HepG2 (cell line): ENCODE results near the gene FOXK2. TPM values are rescaled to one million over a fixed set of nuclear protein-coding genes. Genes with fewer than 3 reads are reported as not detected.

Source experiments
- ATAC-seq: fragments of 200-7000 bp; cut with Tn5 transposase; 3 replicates; pipeline ENCODE4 v1.9.1; 2020; ENCODE audit warnings: mild to moderate bottlenecking, moderate library complexity
- BruUV-seq: library from RNA; stranded (reverse); fragments of 400-500 nt; replicated peaks from 2 replicates; lab custom pipeline; 2021; lab: Mats Ljungman, UMichigan
- CTCF ChIA-PET: fragments of 300-600 bp; formaldehyde crosslinking; extraction: SDS; loops from one replicate; lab custom pipeline; 2021; ENCODE audit warnings: low total read pairs, inconsistent platforms, low intra/inter-chr PET ratio; lab: Yijun Ruan, JAX
- POLR2A ChIA-PET: fragments of 350-600 bp; sonication (Branson Sonifier 250); formaldehyde crosslinking; loops from one replicate; lab custom pipeline; 2020; ENCODE audit warnings: antibody characterized with exemption, inconsistent platforms; lab: Yijun Ruan, JAX
- DNase-seq: peaks from one replicate; pipeline ENCODE4 v3.0.0-alpha.2; 2015; ENCODE audit warnings: low spot score
- FAIRE-seq: peaks from 3 replicates; lab custom pipeline; 2011; peaks lifted over from hg19 to GRCh38; lab: Jason Lieb, UNC
- H2AFZ ChIP-seq: one replicate; pipeline ENCODE4 v1.6.1; 2011; ENCODE audit warnings: low read length, inconsistent platforms
- H3K27ac ChIP-seq: fragments of 300-600 bp; 3 replicates; pipeline ENCODE4 v1.8.0; 2011; ENCODE audit warnings: mixed run types, mild to moderate bottlenecking, mixed read lengths, low read length, inconsistent platforms; ENCODE audit not compliant: insufficient read depth; ENCODE audit errors: extremely low read length
- H3K27me3 ChIP-seq, 2 experiments: fragments of 200-600 bp in 1 of 2; 2 replicates in 1 of 2; 3 replicates in 1 of 2; pipeline versions ENCODE4 v1.6.0 to v1.8.0; 2011; ENCODE audit warnings: low read length in 2 of 2, mild to moderate bottlenecking in 2 of 2, moderate library complexity in 2 of 2, inconsistent platforms in 1 of 2; ENCODE audit not compliant: insufficient read depth in 2 of 2, control insufficient read depth in 1 of 2
- H3K36me3 ChIP-seq, 2 experiments: fragments of 200-600 bp in 1 of 2; replicated peaks in 1 of 2; 2 replicates in 1 of 2; 3 replicates in 1 of 2; pipeline versions ENCODE4 v1.5.1 to v1.8.0; 2011; ENCODE audit warnings: low read length in 2 of 2, inconsistent platforms in 1 of 2; ENCODE audit not compliant: insufficient read depth in 2 of 2, control insufficient read depth in 1 of 2
- H3K4me1 ChIP-seq: 2 replicates; pipeline ENCODE4 v1.5.1; 2012; ENCODE audit warnings: low read length, inconsistent platforms; ENCODE audit not compliant: insufficient read depth
- H3K4me2 ChIP-seq: 2 replicates; pipeline ENCODE4 v1.6.0; 2011; ENCODE audit warnings: low read depth, low read length, inconsistent platforms
- H3K4me3 ChIP-seq, 3 experiments: fragments of 200-600 bp in 1 of 3; sonication (generic), shearing (Covaris generic) in 1 of 3; replicated peaks in 1 of 3; 2 replicates each; pipeline ENCODE4 v1.5.1; 2011 to 2016; ENCODE audit warnings: low read length in 3 of 3, inconsistent platforms in 2 of 3, low read depth in 2 of 3, mild to moderate bottlenecking in 2 of 3, control low read depth in 1 of 3, mixed read lengths in 1 of 3; ENCODE audit not compliant: insufficient read depth in 1 of 3
- H3K79me2 ChIP-seq: one replicate; pipeline ENCODE4 v1.6.1; 2011; ENCODE audit warnings: low read length, inconsistent platforms; ENCODE audit not compliant: insufficient read depth
- H3K9ac ChIP-seq: 2 replicates; pipeline ENCODE4 v1.6.0; 2011; ENCODE audit warnings: mild to moderate bottlenecking, low read depth, low read length, inconsistent platforms; ENCODE audit not compliant: insufficient read depth
- H3K9me3 ChIP-seq: 2 replicates; pipeline ENCODE4 v1.5.1; 2012; ENCODE audit warnings: mild to moderate bottlenecking, low read length
- H4K20me1 ChIP-seq: 2 replicates; pipeline ENCODE4 v1.6.0; 2011; ENCODE audit warnings: inconsistent platforms, mild to moderate bottlenecking, low read length, moderate library complexity; ENCODE audit not compliant: insufficient read depth
- GATA4 ChIP-seq: sonication (generic); IDR thresholded peaks from 2 replicates; pipeline ENCODE4 v1.6.1; 2016; ENCODE audit warnings: antibody characterized with exemption, low read depth, borderline replicate concordance
- MYPOP ChIP-seq: sonication (generic); formaldehyde crosslinking; IDR thresholded peaks from 2 replicates; pipeline ENCODE4 v1.8.1; 2023; ENCODE audit warnings: mild to moderate bottlenecking, moderate library complexity, missing genetic modification reagents
- NFE2L2 ChIP-seq: fragments of 150-350 bp; IDR thresholded peaks from 2 replicates; pipeline ENCODE4 v1.6.1; 2014; ENCODE audit warnings: low read length
- THAP11 ChIP-seq: IDR thresholded peaks from 2 replicates; pipeline ENCODE4 v1.6.1; 2016; ENCODE audit warnings: missing biosample characterization, missing genetic modification reagents
- ZNF225 ChIP-seq: sonication (generic); formaldehyde crosslinking; IDR thresholded peaks from 2 replicates; pipeline ENCODE4 v1.4.0; 2020; ENCODE audit warnings: mild to moderate bottlenecking, missing genetic modification reagents
- ZNF335 ChIP-seq: sonication (generic); formaldehyde crosslinking; IDR thresholded peaks from 2 replicates; pipeline ENCODE4 v1.4.0; 2020; ENCODE audit warnings: missing genetic modification reagents
- ZNF432 ChIP-seq: sonication (generic); formaldehyde crosslinking; IDR thresholded peaks from 2 replicates; pipeline ENCODE4 v1.5.0; 2020; ENCODE audit warnings: missing genetic modification reagents, mild to moderate bottlenecking, borderline replicate concordance
- ZNF788 ChIP-seq: sonication (generic); formaldehyde crosslinking; IDR thresholded peaks from 2 replicates; pipeline ENCODE4 v1.5.0; 2020; ENCODE audit warnings: mild to moderate bottlenecking, missing genetic modification reagents, borderline replicate concordance
- ZNF841 ChIP-seq: sonication (generic); formaldehyde crosslinking; IDR thresholded peaks from 2 replicates; pipeline ENCODE4 v1.8.1; 2023; ENCODE audit warnings: missing genetic modification reagents, borderline replicate concordance
- WGBS: methylation state at CpG from one replicate; pipeline ENCODE4 v1.1.6; 2017; ENCODE audit warnings: low lambda C conversion rate; 5-methylcytosine and 5-hydroxymethylcytosine counted together
- in situ Hi-C: cut with HindIII; loops from 2 replicates; pipeline ENCODE4 v1.10.0; 2017; ENCODE audit warnings: low pct_unique_long_range_greater_than_20kb; ENCODE audit not compliant: extremely low pct_ligation_motif_present
- intact Hi-C: fragments of 100-400 bp; cut with micrococcal nuclease; formaldehyde crosslinking; loops from one replicate; pipeline ENCODE4 v1.10.0; 2022; ENCODE audit not compliant: unreplicated experiment
- polyA plus RNA-seq, 8 experiments: library from polyadenylated mRNA; depleted of rRNA in 3 of 8; stranded (reverse) in 7 of 8; unstranded in 1 of 8; fragments of >200 nt; fragmentation: Illumina TruSeq in 4 of 8; extraction: Trizol in 4 of 8; gene quantifications; 2 replicates each; pipeline versions ENCODE4 v1.2.1 to v1.2.3, GENCODE V29; 2011 to 2016; ENCODE audit warnings: low read depth in 4 of 8, missing spikeins in 1 of 8, mixed read lengths in 1 of 8; ENCODE audit not compliant: insufficient read depth in 1 of 8
- total RNA-seq, 5 experiments: library from RNA; depleted of rRNA; stranded (reverse); fragments of >200 nt; fragmentation: Illumina TruSeq; extraction: Trizol; gene quantifications; 2 replicates each; pipeline ENCODE4 v1.2.3, GENCODE V29; 2016; ENCODE audit warnings: low read depth in 1 of 5
- TF ChIP-seq, protein P1 (sequence below): sonication (generic); formaldehyde crosslinking; IDR thresholded peaks from 2 replicates; pipeline ENCODE4 v1.4.0; 2020; ENCODE audit warnings: mild to moderate bottlenecking, missing genetic modification reagents
- TF ChIP-seq, protein P2 (sequence below): sonication (generic); formaldehyde crosslinking; IDR thresholded peaks from 2 replicates; pipeline ENCODE4 v1.5.0; 2020; ENCODE audit warnings: mild to moderate bottlenecking, low read depth, missing genetic modification reagents, borderline replicate concordance
- TF ChIP-seq, protein P3 (sequence below): sonication (generic); formaldehyde crosslinking; IDR thresholded peaks from 2 replicates; pipeline ENCODE4 v1.5.1; 2020; ENCODE audit warnings: missing genetic modification reagents, mild to moderate bottlenecking, borderline replicate concordance

Gene FOXK2
- total and polyA plus RNA-seq, 2 of the 13 experiments (the other 11 are each of a cell fraction or from before 2014, with no cell fraction given) = 67.1 to 67.2 TPM

DNA sequence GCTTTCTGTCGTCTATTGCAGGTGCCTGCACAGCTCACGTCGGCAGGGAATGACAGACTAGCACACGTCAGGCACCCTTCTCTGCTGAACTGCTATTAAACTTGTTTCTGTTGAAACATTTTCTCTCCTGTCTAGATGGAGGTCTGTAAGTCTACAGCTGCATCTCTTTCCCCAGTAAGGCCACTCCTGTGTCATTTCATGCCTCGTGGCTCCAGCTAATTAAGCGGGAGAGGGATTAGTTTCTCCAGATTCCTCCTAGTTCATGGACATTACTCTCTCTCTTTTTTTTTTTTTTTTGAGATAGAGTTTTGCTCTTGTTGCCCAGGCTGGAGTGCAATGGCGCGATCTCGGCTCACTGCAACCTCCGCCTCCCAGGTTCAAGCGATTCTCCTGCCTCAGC is 54.5 kb downstream of the FOXK2 start:
- Histone ChIP-seq H3K79me2 (peaks cover 49% of the 10 kb centered on the region), H3K4me2 (no peak overlapping the region), H3K9ac (no peak overlapping the region), H3K27me3 (no peaks in the 10 kb centered on the region), H4K20me1 (0 out of 2 replicates have a peak, but pooled peaks cover 3% of the 10 kb centered on the region), H3K4me3 (no peak overlapping the region), H3K36me3 (peaks cover 47 to 88% of the 10 kb centered on the region in 2 experiments), H3K9me3 (no peaks in the 10 kb centered on the region), H2AFZ (no peak overlapping the region), H3K4me1 (peaks cover 14% of the 10 kb centered on the region), H3K27ac (no peak overlapping the region)
- CTCF ChIA-PET = no interaction called here
- intact Hi-C loops = no loop called here
- 93% methylated on average over 11 of the region's 11 CpGs for WGBS
- DNase-seq (no peak), FAIRE-seq (no peak), ATAC-seq (no peak)
- in situ Hi-C loops = no loop called here
- POLR2A ChIA-PET = no interaction called here
- BruUV-seq = no TSS peak
- TF ChIP-seq, protein P1, sequence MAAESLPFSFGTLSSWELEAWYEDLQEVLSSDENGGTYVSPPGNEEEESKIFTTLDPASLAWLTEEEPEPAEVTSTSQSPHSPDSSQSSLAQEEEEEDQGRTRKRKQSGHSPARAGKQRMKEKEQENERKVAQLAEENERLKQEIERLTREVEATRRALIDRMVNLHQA (CRISPR knock-in tag) = no peak
- TF ChIP-seq ZNF841 (CRISPR knock-in tag) (no peak), GATA4 (no peak), ZNF225 (no peak), NFE2L2 (no peak), THAP11 (CRISPR knock-in tag) (no peak), ZNF788 (CRISPR knock-in tag) (no peak), MYPOP (no peak), ZNF335 (no peak), ZNF432 (no peak)
- TF ChIP-seq, protein P2, sequence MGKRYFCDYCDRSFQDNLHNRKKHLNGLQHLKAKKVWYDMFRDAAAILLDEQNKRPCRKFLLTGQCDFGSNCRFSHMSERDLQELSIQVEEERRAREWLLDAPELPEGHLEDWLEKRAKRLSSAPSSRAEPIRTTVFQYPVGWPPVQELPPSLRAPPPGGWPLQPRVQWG = no peak
- TF ChIP-seq, protein P3, sequence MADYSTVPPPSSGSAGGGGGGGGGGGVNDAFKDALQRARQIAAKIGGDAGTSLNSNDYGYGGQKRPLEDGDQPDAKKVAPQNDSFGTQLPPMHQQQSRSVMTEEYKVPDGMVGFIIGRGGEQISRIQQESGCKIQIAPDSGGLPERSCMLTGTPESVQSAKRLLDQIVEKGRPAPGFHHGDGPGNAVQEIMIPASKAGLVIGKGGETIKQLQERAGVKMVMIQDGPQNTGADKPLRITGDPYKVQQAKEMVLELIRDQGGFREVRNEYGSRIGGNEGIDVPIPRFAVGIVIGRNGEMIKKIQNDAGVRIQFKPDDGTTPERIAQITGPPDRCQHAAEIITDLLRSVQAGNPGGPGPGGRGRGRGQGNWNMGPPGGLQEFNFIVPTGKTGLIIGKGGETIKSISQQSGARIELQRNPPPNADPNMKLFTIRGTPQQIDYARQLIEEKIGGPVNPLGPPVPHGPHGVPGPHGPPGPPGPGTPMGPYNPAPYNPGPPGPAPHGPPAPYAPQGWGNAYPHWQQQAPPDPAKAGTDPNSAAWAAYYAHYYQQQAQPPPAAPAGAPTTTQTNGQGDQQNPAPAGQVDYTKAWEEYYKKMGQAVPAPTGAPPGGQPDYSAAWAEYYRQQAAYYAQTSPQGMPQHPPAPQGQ (CRISPR knock-in tag) = no peak
